HT1080 (cell line): ENCODE measurements around the gene C14orf93. TPM values are rescaled to one million over a fixed set of nuclear protein-coding genes. Genes with fewer than 3 reads are reported as not detected.
"Not testable (repeated sequence)": the region's sequence is repeated elsewhere in the genome, so short reads cannot be mapped to it uniquely, and the experiment has no call there.

Experiments
- DNase-seq: peaks from one replicate; pipeline ENCODE4 v3.0.0-alpha.2; 2015; ENCODE audit warnings: low read depth
- total RNA-seq: library from RNA; depleted of rRNA; stranded (reverse); fragments of >200 nt; shearing (Covaris generic); gene quantifications from 2 replicates; pipeline ENCODE4 v1.2.3, GENCODE V29; 2014

C14orf93 gene
- total RNA-seq, 1 experiment from 2014 or later = 7.4 TPM

GRCh38 chr14:23021889-23022442, 12.0 kb upstream of the C14orf93 start:
- DNase-seq = no peak

GRCh38 chr14:23021434-23021833, 11.5 kb upstream of the C14orf93 start:
- no peak for DNase-seq

GRCh38 chr14:23020143-23021128, 10.5 kb upstream of the C14orf93 start:
- no peak for DNase-seq

GRCh38 chr14:23018107-23018506, 8.2 kb upstream of the C14orf93 start:
- DNase-seq = no peak

- no peak for DNase-seq
These were observed 7.1 kb upstream of the C14orf93 start for GRCh38 chr14:23017091-23017490.

- DNase-seq = no peak
These were observed 5.7 kb upstream of the C14orf93 start for GRCh38 chr14:23015618-23016017.

GRCh38 chr14:23013749-23014054, 3.8 kb upstream of the C14orf93 start:
- not testable (repeated sequence) for DNase-seq

GRCh38 chr14:23013054-23013748, 3.3 kb upstream of the C14orf93 start:
- DNase-seq = no peak

GRCh38 chr14:23009483-23009938, 432 bp downstream of the C14orf93 start:
- no peak for DNase-seq

GRCh38 chr14:23008831-23009230, 1.1 kb downstream of the C14orf93 start:
- peak; percentile 22 for DNase-seq

GRCh38 chr14:23006544-23007419, 3.2 kb downstream of the C14orf93 start:
- DNase-seq = peak; percentile 97

GRCh38 chr14:23006188-23006534, 3.8 kb downstream of the C14orf93 start:
- DNase-seq = no peak

- DNase-seq = no peak
These were observed 4.3 kb downstream of the C14orf93 start for GRCh38 chr14:23005451-23006187.

- not testable (repeated sequence) for DNase-seq
These were observed 5.7 kb downstream of the C14orf93 start for GRCh38 chr14:23004274-23004673.

GRCh38 chr14:23002592-23002991, 7.4 kb downstream of the C14orf93 start:
- no peak for DNase-seq

- DNase-seq = no peak
These were observed 9.1 kb downstream of the C14orf93 start for GRCh38 chr14:23000860-23001259.

GRCh38 chr14:22998329-22999012, 11.5 kb downstream of the C14orf93 start:
- no peak for DNase-seq

GRCh38 chr14:22997676-22998323, 12.1 kb downstream of the C14orf93 start:
- no peak for DNase-seq
